Chondrocyte (in vitro differentiated cells): ENCODE measurements around the gene DNAL1. TPM values are rescaled to one million over a fixed set of nuclear protein-coding genes. Genes with fewer than 3 reads are reported as not detected.

Source experiments
- DNase-seq: peaks from one replicate; pipeline ENCODE4 v3.0.0; 2021; ENCODE audit warnings: mixed read lengths, low spot score
- H3K27ac Mint-ChIP-seq: one replicate; pipeline ENCODE4 v1.8.0; 2021; ENCODE audit warnings: mild to moderate bottlenecking, moderate library complexity, mixed read lengths; ENCODE audit not compliant: unreplicated experiment
- H3K27me3 Mint-ChIP-seq: 2 replicates; pipeline ENCODE4 v1.8.0; 2021; ENCODE audit warnings: low read depth, mixed read lengths
- H3K36me3 Mint-ChIP-seq: 2 replicates; pipeline ENCODE4 v1.8.0; 2021; ENCODE audit warnings: low read depth, mixed read lengths
- H3K4me1 Mint-ChIP-seq: 2 replicates; pipeline ENCODE4 v1.8.0; 2021; ENCODE audit warnings: low read depth, mild to moderate bottlenecking, mixed read lengths
- H3K4me3 Mint-ChIP-seq: one replicate; pipeline ENCODE4 v1.8.0; 2021; ENCODE audit warnings: mild to moderate bottlenecking, moderate library complexity, mixed read lengths; ENCODE audit not compliant: unreplicated experiment
- H3K9me3 Mint-ChIP-seq: 2 replicates; pipeline ENCODE4 v1.8.0; 2021; ENCODE audit warnings: low read depth, mixed read lengths
- total RNA-seq: library from RNA; stranded (reverse); gene quantifications from 3 replicates; pipeline ENCODE4 v1.2.1, GENCODE V29; 2021
- TF ChIP-seq, protein P1 (sequence below): fragments of 200-600 bp; sonication (generic); IDR thresholded peaks from 2 replicates; pipeline ENCODE4 v1.5.0; 2021; ENCODE audit warnings: antibody characterized with exemption, mild to moderate bottlenecking, moderate library complexity

DNAL1 gene
- total RNA-seq, 1 donor from 2014 or later: 15.2 TPM

DNA sequence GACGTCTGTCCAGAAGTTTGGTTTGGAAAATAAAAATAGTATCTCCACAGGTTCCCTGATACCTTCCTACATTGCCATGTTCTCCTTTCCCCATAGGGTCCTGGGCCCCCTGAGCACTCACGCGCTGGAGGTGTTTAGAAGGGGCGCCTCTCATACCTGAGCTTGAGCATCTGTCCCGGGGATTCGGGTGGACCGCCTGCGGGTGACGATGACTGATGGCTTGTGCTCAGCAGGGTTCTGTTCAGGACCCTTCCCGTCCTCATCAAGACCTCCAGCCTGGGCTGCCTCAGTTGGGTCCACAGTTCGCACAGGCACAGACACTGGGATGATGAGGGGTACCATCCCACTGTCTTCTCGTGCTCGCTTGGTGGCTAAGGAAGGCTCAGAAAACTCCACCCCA lies 92.1 kb downstream of the DNAL1 start:
- no peak overlapping the region for H3K27ac Mint-ChIP-seq
- no peaks in the 10 kb centered on the region for H3K27me3 Mint-ChIP-seq
- DNase-seq: no peak
- no peak overlapping the region for H3K4me3 Mint-ChIP-seq
- H3K4me1 Mint-ChIP-seq: peaks cover 21% of the 10 kb centered on the region
- H3K36me3 Mint-ChIP-seq: peaks cover 18% of the 10 kb centered on the region
- no peaks in the 10 kb centered on the region for H3K9me3 Mint-ChIP-seq
- TF ChIP-seq, protein P1, sequence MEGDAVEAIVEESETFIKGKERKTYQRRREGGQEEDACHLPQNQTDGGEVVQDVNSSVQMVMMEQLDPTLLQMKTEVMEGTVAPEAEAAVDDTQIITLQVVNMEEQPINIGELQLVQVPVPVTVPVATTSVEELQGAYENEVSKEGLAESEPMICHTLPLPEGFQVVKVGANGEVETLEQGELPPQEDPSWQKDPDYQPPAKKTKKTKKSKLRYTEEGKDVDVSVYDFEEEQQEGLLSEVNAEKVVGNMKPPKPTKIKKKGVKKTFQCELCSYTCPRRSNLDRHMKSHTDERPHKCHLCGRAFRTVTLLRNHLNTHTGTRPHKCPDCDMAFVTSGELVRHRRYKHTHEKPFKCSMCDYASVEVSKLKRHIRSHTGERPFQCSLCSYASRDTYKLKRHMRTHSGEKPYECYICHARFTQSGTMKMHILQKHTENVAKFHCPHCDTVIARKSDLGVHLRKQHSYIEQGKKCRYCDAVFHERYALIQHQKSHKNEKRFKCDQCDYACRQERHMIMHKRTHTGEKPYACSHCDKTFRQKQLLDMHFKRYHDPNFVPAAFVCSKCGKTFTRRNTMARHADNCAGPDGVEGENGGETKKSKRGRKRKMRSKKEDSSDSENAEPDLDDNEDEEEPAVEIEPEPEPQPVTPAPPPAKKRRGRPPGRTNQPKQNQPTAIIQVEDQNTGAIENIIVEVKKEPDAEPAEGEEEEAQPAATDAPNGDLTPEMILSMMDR: no peak

DNA sequence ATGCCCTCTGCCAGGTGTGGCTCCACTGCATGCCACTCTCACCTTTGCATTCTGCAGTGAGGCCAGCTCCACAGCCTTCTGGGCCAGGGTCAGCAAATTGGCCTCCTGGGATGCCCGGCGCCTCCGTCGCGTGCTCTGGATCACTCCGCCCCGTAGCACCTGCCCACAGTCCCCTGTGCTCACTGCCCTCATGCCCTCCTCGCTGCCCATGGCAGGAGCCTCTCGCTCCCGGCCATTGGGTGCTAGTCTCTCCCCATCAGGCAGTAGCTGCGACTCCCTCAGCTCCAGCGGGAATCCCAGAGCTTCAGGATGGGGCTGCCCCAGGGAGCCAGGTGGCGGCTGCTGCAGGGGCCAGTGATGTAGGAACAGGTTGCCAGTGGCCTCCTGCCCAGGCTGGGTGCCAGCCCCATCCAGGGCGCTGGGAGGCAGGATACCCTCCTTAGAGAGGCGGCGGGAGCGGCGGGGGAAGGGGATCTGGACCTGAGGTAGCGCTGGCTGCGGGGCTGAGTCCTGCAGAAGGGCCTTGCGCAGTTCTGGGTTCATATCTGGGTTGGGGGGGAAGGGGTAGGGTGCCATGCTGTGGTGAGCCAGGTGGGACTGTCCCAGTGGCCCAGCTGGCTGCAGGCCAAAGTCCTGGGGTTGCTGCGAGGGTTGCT lies 93.9 kb downstream of the DNAL1 start:
- Mint-ChIP-seq H3K4me1 (peaks cover 39% of the 10 kb centered on the region), H3K9me3 (no peaks in the 10 kb centered on the region), H3K36me3 (peaks cover 14% of the 10 kb centered on the region), H3K4me3 (no peak overlapping the region), H3K27me3 (no peaks in the 10 kb centered on the region), H3K27ac (no peak overlapping the region)
- TF ChIP-seq, protein P1: no peak
- DNase-seq: no peak

DNA sequence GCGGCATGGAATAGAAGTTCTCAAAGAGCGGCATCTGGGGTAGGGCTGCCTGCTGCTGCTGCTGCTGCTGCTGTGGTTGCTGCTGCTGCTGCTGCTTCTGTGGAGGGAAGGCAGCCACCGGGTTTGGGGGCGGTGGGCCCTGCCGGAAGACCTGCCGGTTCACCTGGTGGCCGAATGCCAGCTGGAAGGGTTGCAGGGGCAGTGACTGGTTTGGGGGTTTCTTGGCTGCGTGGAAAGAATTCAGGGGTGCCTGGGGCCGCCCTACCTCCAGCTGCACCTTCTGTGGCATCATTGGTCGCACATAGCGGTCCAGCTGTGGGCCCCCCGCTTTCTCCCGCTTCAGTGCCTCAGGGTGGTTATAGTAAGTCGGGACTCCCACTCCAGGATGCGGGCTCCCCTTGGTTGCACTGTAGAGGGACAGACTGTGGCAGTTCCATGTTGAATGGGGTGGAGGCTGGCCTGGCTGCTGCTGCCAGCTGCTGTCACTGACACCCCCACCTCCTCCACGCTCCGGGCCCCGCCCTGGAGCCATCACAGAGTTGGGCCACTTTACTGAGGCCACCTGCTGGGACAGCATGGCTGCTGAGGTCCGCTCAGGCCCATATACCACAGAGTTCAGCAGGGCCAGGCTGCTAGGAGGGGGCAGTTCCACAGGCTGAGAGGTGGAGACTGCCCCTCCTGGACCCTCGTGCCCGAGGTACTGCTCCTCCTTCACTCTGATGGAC lies 94.5 kb downstream of the DNAL1 start:
- no peaks in the 10 kb centered on the region for H3K27me3 Mint-ChIP-seq
- no peak overlapping the region for H3K27ac Mint-ChIP-seq
- H3K9me3 Mint-ChIP-seq: no peaks in the 10 kb centered on the region
- H3K36me3 Mint-ChIP-seq: peaks cover 14% of the 10 kb centered on the region
- H3K4me3 Mint-ChIP-seq: no peak overlapping the region
- no peak for DNase-seq
- peaks cover 46% of the 10 kb centered on the region for H3K4me1 Mint-ChIP-seq
- TF ChIP-seq, protein P1: no peak

DNA sequence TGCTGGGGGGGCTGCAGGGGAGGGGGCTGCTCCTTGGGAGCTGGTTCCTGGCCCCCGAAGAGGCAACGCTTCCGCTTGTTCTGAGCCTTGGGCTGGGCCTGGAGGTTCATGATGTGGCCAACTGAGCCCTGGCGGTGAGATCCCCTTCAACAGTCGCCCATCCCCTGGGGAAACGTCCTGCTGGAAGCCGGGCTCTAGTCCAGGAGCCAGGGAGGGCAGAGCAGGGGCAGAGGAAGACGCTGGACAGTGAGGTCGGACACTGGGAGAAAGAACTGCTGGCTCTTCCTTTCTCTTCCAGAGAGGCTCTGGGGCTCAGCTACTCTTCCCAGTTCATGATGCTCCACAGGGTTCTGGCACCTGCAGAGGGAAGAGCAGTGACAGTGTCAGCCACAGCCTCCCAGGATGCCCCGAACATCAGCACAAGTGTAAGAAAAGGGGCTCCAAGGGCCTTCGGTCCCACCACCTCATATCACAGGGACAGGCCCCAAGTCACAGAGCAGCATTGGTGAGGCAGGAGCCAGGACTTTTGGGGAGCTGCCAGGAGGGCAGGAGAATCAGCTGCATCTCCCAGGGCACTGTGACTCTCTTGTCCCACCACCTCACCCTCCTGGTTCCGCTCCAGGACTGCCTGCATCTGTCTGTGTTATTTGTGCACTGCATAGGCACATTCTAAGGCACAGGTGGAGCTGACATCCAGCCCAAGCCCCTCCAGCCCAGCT lies 95.3 kb downstream of the DNAL1 start:
- Mint-ChIP-seq H3K36me3 (peaks cover 8% of the 10 kb centered on the region), H3K4me3 (no peak overlapping the region), H3K27me3 (no peaks in the 10 kb centered on the region), H3K9me3 (no peaks in the 10 kb centered on the region), H3K4me1 (peaks cover 51% of the 10 kb centered on the region), H3K27ac (peak overlapping the region; percentile 91)
- no peak for DNase-seq
- TF ChIP-seq, protein P1: no peak

DNA sequence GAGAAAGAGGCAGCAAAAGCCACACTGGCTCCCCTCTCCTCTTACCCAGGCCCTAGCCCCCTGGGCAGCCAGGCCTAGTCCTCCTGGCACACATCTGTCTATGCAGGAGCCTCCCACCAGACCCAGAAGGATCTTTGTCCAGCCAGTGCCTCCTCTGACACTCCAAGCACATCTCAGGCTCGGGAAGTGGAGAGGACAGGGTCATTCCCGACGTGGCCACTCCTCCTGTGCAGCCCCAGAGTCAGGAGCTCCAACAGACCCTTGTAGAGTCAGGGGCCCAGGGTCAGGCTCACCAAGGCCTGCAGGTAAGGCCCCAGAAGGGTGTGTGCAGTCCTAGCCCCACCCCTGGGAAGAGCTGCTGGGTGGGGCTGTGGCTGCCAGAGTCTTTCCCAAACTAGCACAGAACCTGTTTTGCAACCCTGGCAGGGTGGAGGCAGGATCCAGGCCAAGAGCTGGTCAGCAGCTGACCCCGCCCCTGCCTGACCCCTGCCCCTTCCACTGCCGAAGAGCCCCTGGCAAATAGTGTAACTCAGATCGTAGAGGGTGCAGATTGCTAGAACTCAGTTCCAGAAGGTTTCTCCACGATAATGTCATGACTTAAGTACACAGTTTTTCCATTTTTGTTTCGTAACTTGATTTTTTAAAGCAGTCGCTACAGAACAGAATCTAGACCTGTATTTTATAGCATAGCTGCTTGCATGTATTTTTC lies 96.0 kb downstream of the DNAL1 start:
- peaks cover 5% of the 10 kb centered on the region for H3K36me3 Mint-ChIP-seq
- H3K9me3 Mint-ChIP-seq: no peaks in the 10 kb centered on the region
- H3K4me3 Mint-ChIP-seq: peak overlapping the region; percentile 44
- TF ChIP-seq, protein P1: no peak
- peak overlapping the region; percentile 91 for H3K27ac Mint-ChIP-seq
- H3K4me1 Mint-ChIP-seq: peaks cover 58% of the 10 kb centered on the region
- no peak for DNase-seq
- no peaks in the 10 kb centered on the region for H3K27me3 Mint-ChIP-seq
